Measurements from ENCODE around the gene PRPSAP1.

Gene PRPSAP1

GRCh38 chr17:76304226-76305134 lies 49.2 kb downstream of the PRPSAP1 start:
- Histone ChIP-seq H3K9me3 (no peaks in the 10 kb centered on the region), H3K9ac (no peak overlapping the region)

GRCh38 chr17:76297436-76297835 lies 56.3 kb downstream of the PRPSAP1 start:
- Histone ChIP-seq H3K9ac (no peak overlapping the region), H3K27ac (no peak overlapping the region), H3K9me3 (no peaks in the 10 kb centered on the region), H3K27me3 (no peaks in the 10 kb centered on the region), H4K20me1 (no peaks in the 10 kb centered on the region), H3K4me3 (no peak overlapping the region), H3K4me1 (peaks cover 8% of the 10 kb centered on the region; the same call in 1 of the 2 replicates), H3K4me2 (no peak overlapping the region), H3K36me3 (peaks cover 15% of the 10 kb centered on the region; the same call in 1 of the 2 replicates)
- TF ChIP-seq Cebpa-rat (IDR thresholded peaks at IDR 0.05): no peak

More at GRCh38 chr17:76304226-76305134, 49.2 kb downstream of the PRPSAP1 start:
- no peak overlapping the region for H3K27ac ChIP-seq
- H3K4me3 ChIP-seq: no peak overlapping the region
- H4K20me1 ChIP-seq: no peaks in the 10 kb centered on the region
- peaks cover 5% of the 10 kb centered on the region; the same call in 1 of the 2 replicates for H3K4me1 ChIP-seq
- H3K4me2 ChIP-seq: no peak overlapping the region
- no peak for TF ChIP-seq Cebpa-rat (IDR thresholded peaks at IDR 0.05)
- no peaks in the 10 kb centered on the region for H3K27me3 ChIP-seq
- peaks cover 24% of the 10 kb centered on the region for H3K36me3 ChIP-seq

GRCh38 chr17:76296889-76297288 lies 56.8 kb downstream of the PRPSAP1 start:
- Histone ChIP-seq H3K9me3 (no peaks in the 10 kb centered on the region), H3K36me3 (peaks cover 20% of the 10 kb centered on the region; the same call in 1 of the 2 replicates), H3K4me2 (no peak overlapping the region), H3K27me3 (no peaks in the 10 kb centered on the region), H3K4me3 (no peak overlapping the region), H3K27ac (no peak overlapping the region), H4K20me1 (no peaks in the 10 kb centered on the region), H3K9ac (no peak overlapping the region), H3K4me1 (peaks cover 8% of the 10 kb centered on the region; the same call in 1 of the 2 replicates)
- TF ChIP-seq Cebpa-rat (IDR thresholded peaks at IDR 0.05): no peak

- Histone ChIP-seq H3K4me1 (peaks cover 8% of the 10 kb centered on the region; the same call in 1 of the 2 replicates), H3K27me3 (no peaks in the 10 kb centered on the region), H3K4me2 (no peak overlapping the region), H3K9me3 (no peaks in the 10 kb centered on the region), H3K9ac (no peak overlapping the region), H3K36me3 (peaks cover 27% of the 10 kb centered on the region; the same call in 1 of the 2 replicates), H3K27ac (no peak overlapping the region), H3K4me3 (no peak overlapping the region), H4K20me1 (no peaks in the 10 kb centered on the region)
- TF ChIP-seq Cebpa-rat (IDR thresholded peaks at IDR 0.05): no peak
These were observed 57.5 kb downstream of the PRPSAP1 start for GRCh38 chr17:76296186-76296585.

GRCh38 chr17:76293106-76293505 lies 60.6 kb downstream of the PRPSAP1 start:
- Histone ChIP-seq H3K27me3 (no peaks in the 10 kb centered on the region), H3K27ac (no peak overlapping the region), H3K4me2 (no peak overlapping the region), H3K4me1 (peaks cover 15% of the 10 kb centered on the region; the same call in 1 of the 2 replicates), H4K20me1 (no peaks in the 10 kb centered on the region), H3K36me3 (peaks cover 32% of the 10 kb centered on the region; the same call in 1 of the 2 replicates), H3K9me3 (no peaks in the 10 kb centered on the region), H3K4me3 (no peak overlapping the region), H3K9ac (no peak overlapping the region)
- no peak for TF ChIP-seq Cebpa-rat (IDR thresholded peaks at IDR 0.05)

- Histone ChIP-seq H3K4me2 (no peak overlapping the region), H3K27me3 (no peaks in the 10 kb centered on the region), H4K20me1 (no peaks in the 10 kb centered on the region), H3K4me1 (peaks cover 15% of the 10 kb centered on the region; the same call in 1 of the 2 replicates), H3K27ac (no peak overlapping the region), H3K4me3 (no peak overlapping the region), H3K9ac (no peak overlapping the region), H3K9me3 (no peaks in the 10 kb centered on the region), H3K36me3 (peaks cover 32% of the 10 kb centered on the region; the same call in 1 of the 2 replicates)
- no peak for TF ChIP-seq Cebpa-rat (IDR thresholded peaks at IDR 0.05)
These were observed 61.1 kb downstream of the PRPSAP1 start for GRCh38 chr17:76292567-76292966.

GRCh38 chr17:76281573-76282371 lies 71.9 kb downstream of the PRPSAP1 start:
- H3K4me2 ChIP-seq: no peak overlapping the region
- TF ChIP-seq Cebpa-rat (IDR thresholded peaks at IDR 0.05): no peak
- no peaks in the 10 kb centered on the region; the same call in 1 of the 2 replicates for H3K36me3 ChIP-seq
- H4K20me1 ChIP-seq: no peaks in the 10 kb centered on the region
- no peak overlapping the region for H3K4me3 ChIP-seq
- H3K9ac ChIP-seq: no peak overlapping the region
- peaks cover 8% of the 10 kb centered on the region for H3K4me1 ChIP-seq
- no peaks in the 10 kb centered on the region for H3K9me3 ChIP-seq
- H3K27ac ChIP-seq: no peak overlapping the region
- no peaks in the 10 kb centered on the region for H3K27me3 ChIP-seq

GRCh38 chr17:76280650-76281049 lies 73.1 kb downstream of the PRPSAP1 start:
- Histone ChIP-seq H3K4me3 (no peak overlapping the region), H3K36me3 (no peaks in the 10 kb centered on the region; the same call in 1 of the 2 replicates), H3K9me3 (no peaks in the 10 kb centered on the region), H3K9ac (no peak overlapping the region), H3K27ac (no peak overlapping the region), H3K27me3 (no peaks in the 10 kb centered on the region), H3K4me1 (peaks cover 19% of the 10 kb centered on the region), H3K4me2 (no peak overlapping the region), H4K20me1 (no peaks in the 10 kb centered on the region)
- no peak for TF ChIP-seq Cebpa-rat (IDR thresholded peaks at IDR 0.05)

GRCh38 chr17:76279742-76280287 lies 73.9 kb downstream of the PRPSAP1 start:
- H3K4me2 ChIP-seq: no peak overlapping the region
- no peaks in the 10 kb centered on the region for H3K27me3 ChIP-seq
- no peaks in the 10 kb centered on the region for H3K9me3 ChIP-seq
- no peaks in the 10 kb centered on the region; the same call in 1 of the 2 replicates for H3K36me3 ChIP-seq
- H3K9ac ChIP-seq: no peak overlapping the region
- no peaks in the 10 kb centered on the region for H4K20me1 ChIP-seq
- no peak overlapping the region for H3K27ac ChIP-seq
- peaks cover 25% of the 10 kb centered on the region for H3K4me1 ChIP-seq
- no peak for TF ChIP-seq Cebpa-rat (IDR thresholded peaks at IDR 0.05)
- no peak overlapping the region for H3K4me3 ChIP-seq
